ENCODE results near the gene PIK3IP1.

The PIK3IP1 gene

DNA sequence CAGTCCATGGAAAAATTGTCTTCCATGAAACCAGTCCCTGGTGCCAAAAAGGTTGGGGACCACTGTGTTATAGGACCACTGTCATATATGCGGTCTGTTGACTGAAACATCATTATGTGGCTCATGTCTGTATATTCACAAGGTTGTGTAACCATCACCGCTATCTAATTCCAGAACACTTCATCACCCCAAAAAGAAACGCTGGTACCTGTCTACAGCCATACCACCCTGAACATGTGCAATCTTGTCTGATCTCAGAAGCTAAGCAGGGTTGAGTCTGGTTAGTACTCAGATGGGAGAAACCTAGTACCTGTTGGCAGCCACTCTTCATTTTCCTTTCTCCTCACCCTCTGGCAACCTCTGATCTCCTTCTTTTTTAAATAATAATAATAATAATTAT, 12.9 kb upstream of the PIK3IP1 start:
- DNase-seq, result no peak

DNA sequence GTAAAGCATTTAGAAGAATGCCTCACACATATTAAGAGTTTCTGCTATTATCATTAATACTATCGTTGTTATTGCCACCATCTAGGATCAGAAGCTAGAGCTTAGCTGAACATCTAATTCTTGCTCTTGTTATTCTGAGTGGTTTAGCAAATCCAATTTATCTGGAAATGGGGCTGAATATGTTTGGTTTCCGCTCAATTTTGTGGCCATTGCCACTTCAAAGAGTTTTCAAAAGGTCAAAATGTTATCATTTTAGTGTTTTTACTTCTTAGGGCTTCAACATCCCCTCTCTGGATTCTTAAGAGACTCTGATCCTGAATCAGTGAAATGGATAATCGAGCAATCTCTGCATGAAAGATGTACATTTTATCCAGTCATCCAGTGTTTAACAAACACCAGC, 10.2 kb upstream of the PIK3IP1 start:
- no peak for DNase-seq

DNA sequence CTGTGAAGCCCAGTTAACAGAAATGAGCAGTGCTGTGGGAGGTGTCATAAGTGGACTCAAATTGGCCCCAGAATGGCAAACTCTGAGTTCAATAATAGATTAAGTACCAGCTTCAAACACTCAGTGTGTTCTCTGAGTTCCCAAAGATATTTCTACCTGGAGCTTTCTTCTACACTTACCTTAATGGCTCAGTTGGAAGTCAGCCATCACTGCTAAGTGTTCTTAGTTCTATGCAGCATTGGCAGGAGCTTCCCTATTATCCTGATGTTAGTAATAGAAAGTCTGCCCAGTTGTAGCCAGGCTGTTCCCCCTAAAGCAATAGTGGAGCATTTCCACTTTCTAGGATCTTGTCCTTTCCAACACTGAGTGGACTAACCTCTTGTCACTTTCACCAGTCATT, 9.7 kb upstream of the PIK3IP1 start:
- no peak for DNase-seq

DNA sequence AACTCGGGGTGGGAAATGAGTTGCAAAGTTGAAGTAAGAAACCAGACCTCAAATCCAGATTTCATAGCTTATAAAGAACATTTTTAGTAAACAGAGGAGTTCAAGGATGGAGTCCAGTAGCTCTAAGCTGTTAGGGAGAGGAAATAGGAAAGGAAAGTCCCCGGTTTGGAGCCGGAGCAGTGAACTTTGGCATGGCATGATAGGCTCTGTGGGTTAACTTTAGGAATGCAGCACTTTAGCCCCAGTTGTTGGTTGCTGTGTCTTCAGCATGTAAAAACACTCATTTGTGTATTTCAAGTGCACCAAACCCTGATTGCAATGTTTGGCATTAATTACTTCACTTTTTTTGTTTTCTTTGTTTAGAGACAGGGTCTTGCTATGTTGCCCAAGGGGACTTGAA, 8.6 kb upstream of the PIK3IP1 start:
- no peak for DNase-seq

DNA sequence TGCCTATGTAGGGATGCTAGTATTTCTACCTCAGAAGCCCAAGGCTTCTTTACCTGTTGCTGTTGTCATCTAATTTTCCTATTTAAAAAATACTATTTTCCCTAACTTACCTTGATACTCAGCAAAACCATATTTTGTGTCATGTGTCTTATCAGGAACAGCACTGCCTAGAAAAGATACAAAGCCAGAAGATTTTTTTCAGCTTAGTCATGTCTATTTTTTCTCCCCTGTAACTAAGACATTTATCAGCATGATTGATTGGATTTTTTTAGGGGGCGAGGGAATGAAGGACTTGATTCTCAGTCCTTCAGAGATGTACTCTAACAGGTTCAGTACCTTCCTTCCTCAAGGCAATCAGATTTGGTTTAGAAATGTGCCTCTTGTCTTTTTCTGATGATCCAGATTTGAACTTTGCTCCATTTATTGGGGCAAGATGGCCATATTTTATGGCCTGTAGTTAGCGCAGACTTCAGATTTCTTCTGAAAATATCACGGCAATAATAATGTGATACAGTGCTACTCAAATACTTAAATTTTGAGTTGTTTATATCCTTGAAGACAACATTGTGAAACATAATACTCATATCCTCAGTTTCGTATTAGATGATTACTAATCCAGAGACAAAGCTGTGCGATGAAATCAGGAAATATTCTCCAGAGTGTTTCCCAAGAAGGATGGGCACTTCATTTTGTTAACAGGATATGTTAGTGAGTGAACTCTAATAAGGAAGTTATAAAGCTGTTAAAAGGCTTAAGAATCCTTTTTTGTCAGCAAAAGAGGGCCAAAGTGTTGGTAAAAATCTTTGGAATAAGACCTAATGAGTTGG, 3.8 kb upstream of the PIK3IP1 start:
- DNase-seq, result peak; percentile 20

DNA sequence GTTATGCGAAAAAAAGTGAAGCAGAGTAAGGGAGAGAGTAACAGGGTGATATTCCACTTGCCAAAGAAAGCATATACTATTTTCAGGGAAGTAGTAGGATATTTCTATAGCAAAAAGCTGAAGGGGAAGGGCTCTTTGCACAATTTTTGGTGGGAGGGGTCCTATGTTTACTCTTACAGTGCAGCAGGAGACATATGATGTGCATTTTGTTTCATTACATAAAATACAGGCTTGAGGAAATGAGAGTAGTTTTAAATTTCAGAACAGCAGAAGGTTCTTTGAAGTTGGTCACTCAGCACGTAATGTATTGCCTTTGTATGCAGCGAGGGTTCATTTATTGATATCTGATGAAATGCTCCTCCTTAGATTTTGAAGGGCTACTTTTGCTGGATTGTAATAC, 3.1 kb upstream of the PIK3IP1 start:
- no peak for DNase-seq

DNA sequence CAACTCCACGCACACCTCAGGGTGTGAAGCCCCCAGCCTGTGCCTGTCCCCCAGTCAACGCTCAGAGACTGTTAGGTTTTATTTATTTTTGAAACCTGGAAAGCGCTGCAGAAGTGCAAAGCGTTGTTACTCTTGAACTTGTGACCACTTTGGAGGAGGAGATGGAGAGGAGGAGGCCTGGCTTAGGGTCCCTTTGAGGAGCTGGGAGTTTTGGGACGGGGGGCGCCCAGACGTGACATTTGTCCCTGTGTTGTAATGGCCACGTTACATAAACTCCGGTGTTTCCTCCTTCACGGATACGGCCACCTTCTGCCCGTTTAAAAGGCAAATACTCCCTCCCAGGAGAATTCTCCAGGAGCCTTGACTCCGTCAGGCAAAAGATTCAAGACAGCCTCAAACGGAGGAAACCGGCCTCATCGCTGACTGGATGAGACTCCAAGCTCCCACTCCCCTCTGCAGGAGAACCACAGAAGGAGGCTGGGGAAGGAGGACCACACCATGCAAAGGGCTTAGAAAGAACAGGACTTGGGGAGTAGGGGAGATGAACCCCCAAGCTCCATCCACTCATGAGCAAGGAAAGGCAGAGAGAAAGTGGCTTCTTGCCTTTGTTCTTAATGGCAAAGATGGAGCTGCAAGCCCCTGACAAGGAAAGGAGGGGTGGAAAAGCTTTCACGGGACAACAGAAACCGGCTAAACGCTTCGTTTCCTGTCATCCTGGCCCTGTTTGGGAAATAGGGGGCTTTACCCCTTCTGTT, 630 bp downstream of the PIK3IP1 start:
- peak; percentile 14 for DNase-seq

DNA sequence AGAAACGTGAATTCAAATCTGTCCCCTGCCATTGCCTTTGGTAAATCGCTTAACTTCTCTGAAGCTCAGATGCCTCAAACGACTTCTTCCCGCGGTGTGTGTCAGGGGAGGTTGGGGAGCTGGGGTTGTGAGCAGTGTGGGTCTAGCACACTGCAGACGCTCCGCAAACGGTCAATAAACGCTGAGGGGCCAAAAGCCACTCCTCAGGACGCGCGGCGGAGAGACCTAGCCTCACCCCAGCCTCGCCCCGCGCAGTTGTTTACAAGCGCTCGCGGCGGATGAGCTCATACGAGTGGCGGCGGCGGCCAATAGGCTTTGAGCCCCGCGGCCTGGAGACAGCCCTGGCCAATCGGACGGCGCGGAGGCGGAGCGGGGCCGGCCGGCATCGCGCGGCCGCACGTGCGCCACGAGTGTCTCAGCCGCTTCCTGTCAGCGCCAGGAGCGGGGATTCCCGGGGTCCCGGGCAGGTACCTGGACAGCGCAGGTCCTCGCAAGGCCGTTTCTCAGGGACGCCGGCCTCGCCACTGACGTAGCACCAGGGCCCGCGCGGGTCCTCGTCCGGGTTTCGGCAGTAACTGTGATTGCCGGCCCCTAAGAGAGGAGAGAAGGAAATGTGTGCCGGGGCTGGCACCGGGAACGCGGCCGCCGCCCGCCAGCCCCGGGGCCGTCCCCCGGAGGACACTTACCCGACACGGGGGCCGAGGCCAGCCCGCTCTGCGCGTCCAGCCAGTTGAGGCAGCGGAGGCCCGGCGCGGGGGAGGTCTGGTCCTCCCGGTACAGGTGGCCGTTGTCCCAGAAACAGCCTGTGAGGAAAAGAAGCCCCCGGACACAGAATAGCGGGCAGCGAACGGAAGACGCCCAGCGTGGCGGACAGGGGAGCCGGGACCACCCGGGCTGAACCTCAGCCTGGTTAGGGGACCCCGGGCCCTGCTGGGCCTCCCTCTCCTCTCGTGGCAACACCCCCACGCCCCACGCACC, 1.5 kb downstream of the PIK3IP1 start:
- DNase-seq, result peak; percentile 80

DNA sequence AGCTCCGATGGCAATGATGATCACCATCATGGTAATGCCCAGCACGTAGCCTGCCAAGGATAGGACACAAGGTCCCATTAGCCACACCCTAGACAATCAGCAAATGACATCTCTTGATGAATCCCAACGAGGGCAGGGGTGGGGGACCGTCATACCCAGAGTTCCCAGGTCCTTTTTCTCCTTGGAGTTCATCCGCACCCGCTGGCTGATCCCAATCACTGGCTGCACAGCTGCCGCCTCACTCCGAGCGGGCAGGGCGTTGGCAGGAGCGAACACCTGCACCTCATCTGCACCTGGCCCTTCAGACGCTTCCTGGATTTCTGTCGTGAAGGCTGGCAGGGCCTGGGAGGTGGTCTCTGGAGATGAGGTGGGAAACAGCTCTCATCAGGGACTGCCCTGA, 2.9 kb downstream of the PIK3IP1 start:
- no peak for DNase-seq

DNA sequence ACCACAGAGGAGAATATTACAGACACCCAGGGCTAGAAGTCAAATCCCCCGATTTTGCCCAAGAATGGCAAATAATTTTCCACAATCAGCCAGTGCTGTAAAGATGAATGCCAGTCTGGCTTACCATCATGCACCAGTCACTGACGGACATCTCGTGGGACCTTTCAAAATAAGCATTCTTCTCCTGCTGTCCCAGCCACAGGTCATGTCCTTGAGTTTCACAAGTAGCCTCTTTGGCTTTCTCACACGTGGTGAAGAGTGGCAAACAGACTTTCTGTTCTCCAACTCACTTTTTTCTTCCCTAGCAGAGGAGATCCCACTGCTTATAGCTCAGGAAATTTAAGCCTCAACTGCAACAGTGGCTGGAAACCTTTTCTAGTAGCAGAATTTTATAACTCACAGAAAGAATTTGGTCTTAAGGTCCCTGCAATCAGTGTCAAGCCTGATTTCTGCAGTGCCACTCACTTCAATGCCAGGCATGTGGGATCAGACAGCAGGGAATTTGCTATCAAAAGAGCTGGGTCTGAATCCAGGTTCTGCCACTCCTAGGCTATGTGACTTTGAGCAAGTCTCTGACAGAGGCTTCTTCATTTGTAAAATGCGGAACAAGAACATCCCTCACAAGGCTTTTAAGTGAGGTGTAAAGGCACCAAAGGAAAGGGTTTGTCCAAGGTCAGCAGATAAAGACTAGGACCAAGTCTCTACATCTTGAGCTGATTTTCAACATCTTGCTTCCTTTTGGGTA, 3.6 kb downstream of the PIK3IP1 start:
- DNase-seq, result no peak

DNA sequence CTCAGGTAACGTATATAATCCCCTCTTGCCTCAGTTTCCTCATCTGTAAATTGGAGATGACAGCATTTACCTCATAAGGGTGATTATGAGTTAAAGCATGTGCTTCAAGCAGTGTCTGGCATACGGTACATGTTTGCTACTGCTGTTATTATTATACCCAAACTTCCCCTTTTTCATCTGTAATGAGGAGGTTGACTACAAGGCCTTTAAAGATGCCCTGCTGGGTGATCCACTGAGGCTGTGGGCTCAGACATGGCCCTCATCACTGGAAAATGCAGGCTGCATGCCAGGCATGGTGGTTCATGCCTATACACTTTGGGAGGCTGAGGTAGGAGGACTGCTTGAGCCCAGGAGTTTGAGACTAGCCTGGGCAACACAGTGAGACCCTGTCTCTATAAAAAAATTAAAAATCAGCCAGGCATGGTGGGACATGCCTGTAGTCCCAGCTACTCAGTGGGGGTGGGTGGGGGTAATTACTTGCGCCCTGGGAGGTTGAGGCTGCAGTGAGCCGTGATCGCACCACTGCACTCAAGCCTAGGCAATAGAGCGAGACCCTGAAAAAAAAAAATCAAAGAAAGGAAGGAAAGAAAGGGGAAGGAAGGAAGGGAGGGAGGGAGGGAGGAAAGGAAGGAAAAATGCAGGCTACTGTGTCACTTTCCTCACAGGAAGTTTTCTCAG, 4.3 kb downstream of the PIK3IP1 start:
- DNase-seq, result no peak

DNA sequence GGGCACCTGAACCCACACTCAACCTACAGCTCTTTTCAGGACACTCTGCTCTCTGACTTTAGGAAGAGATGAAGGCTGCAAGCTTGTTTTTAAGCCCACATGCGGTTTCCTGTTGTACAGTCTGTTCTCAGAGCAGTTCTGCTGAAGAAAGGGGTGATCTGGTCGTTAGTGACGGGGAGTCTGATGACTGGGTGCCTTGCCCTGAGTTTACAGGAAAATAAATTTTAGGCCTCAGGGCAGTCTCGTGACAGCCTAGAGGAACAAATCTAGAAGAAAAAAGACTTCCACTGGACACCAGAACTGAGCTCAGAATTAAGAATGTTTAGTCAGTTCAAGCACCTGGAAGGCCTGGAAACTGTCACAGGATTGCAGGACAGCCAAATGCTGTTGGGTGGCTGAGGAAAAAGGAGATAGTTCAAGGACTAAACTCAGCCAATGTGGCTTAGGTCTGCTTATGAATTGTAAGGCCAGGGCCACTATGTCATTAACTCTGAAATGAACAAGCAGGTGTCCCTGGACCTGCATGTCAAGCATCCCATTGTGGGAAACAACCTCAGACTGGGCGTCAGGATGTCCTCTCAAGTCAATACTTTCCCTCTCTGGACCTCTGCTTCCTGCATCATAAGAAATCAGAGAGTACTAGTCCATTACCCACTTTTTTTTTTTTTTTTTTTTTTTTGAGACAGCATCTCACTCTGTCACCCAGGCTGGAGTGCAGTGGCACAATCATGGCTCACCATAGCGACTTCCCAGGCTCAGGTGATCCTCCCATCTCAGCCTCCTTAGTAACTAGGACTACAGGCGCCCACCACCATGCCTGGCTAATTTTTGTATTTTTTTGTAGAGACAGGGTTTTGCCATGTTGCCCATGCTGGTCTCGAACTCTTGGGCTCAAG, 5.7 kb downstream of the PIK3IP1 start:
- no peak for DNase-seq

DNA sequence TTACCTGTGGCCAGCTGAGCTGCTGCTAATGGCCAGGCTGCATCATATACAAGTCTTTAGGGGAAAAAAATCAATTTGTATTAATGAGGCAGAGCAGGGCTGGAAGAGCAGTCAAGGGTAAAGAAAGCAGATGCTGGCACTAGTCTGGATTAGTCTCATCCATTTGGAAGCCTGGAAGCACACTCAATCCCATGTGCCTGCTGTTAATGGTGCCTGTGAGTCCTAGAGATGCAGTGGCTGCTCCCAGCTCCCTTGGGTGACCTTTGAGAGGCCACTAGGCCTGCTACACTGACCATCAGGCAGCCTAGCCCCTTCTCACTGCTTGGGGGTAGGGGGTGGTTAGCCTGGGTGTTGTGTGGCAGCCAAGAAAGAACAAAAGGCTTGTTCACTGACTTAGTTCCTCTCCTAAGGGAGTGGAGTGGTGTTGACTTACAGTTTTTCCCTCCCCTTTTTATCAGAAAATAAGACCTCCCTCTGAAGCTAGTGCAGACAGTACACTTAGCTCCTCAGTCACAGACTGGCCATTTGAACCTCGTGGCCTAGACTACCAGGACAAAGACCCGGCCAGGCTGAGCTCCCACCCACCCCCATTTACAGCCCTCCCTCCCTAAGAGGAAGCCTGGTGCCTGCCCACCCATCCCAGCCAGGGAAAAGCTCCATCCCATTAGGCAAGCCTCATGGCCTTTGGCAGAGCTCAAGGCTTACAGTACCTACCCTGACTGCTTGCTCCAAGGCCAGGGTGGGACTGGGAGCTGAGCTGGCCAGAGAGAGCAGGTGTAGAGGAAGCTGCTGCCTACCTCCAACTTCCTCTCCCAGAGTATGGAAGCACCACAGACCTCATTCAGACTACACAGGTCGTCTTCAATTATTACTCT, 7.8 kb downstream of the PIK3IP1 start:
- no peak for DNase-seq

DNA sequence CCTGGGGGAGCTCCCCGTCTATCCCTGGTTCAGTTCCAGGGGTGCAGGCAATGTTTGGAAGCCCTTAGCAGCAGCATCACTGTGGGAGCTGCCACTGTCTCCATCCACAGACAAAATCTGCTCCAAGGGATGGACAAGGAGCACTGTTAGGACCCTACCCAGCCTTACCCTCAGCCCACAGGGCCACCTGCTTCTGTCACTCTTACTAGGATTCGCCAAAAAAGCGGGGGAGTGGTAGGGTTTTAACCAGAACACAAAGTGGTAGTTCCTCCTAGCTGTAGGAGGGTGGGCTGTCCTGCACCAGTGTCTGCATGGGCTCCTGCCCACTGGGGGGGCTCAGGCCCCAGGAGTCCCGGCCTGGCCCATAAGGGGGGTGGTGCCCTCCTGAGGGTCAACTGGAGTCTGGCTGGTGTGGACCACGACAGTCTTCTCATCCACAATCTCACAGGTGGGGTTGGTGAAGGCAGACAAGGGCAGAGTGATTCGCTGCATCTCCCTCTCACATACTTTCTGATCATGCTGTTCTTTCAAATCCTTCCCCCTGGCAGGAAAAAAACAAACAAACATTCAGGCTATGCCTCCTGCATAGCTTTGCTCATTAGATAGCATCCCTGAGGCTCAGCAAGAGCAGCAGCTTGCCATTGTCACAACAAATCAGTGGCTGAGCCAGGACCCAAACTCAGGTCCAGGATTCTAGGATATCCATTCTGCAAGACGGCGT, 9.4 kb downstream of the PIK3IP1 start:
- no peak for DNase-seq

DNA sequence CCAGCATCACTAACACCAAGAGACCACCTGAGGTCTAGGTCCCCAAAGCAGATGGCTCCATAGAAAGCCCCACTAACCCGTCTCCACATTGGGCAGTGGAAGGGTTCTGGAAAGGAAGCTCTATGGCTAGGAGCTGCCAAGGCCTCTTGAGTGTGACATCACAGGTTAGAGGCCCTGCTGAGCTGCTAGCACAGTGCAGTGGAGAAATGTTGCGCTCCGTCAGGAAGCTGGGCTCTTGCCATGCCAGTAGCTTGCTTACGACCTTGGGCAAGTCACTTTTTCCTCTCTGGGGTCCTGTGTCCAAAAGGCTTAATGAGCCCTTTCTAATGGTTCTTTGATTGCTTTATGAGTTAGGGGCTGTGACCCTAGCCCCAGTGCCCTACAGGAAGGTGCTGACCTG, 10.6 kb downstream of the PIK3IP1 start:
- no peak for DNase-seq

DNA sequence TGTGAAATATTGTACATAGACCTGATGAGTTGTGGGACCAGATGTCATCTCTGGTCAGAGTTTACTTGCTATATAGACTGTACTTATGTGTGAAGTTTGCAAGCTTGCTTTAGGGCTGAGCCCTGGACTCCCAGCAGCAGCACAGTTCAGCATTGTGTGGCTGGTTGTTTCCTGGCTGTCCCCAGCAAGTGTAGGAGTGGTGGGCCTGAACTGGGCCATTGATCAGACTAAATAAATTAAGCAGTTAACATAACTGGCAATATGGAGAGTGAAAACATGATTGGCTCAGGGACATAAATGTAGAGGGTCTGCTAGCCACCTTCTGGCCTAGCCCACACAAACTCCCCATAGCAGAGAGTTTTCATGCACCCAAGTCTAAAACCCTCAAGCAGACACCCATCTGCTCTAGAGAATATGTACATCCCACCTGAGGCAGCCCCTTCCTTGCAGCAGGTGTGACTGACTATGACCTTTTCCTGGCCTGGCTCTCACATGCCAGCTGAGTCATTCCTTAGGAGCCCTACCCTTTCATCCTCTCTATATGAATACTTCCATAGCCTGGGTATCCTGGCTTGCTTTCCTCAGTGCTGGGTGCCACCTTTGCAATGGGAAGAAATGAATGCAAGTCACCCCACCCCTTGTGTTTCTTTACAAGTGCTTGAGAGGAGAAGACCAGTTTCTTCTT, 12.3 kb downstream of the PIK3IP1 start:
- no peak for DNase-seq

DNA sequence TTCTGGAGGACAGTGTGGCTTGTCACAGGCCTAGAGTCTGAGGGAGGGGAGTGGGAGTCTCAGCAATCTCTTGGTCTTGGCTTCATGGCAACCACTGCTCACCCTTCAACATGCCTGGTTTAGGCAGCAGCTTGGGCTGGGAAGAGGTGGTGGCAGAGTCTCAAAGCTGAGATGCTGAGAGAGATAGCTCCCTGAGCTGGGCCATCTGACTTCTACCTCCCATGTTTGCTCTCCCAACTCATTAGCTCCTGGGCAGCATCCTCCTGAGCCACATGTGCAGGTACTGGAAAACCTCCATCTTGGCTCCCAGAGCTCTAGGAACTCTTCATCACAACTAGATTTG, 13.0 kb downstream of the PIK3IP1 start:
- DNase-seq, result no peak

DNA sequence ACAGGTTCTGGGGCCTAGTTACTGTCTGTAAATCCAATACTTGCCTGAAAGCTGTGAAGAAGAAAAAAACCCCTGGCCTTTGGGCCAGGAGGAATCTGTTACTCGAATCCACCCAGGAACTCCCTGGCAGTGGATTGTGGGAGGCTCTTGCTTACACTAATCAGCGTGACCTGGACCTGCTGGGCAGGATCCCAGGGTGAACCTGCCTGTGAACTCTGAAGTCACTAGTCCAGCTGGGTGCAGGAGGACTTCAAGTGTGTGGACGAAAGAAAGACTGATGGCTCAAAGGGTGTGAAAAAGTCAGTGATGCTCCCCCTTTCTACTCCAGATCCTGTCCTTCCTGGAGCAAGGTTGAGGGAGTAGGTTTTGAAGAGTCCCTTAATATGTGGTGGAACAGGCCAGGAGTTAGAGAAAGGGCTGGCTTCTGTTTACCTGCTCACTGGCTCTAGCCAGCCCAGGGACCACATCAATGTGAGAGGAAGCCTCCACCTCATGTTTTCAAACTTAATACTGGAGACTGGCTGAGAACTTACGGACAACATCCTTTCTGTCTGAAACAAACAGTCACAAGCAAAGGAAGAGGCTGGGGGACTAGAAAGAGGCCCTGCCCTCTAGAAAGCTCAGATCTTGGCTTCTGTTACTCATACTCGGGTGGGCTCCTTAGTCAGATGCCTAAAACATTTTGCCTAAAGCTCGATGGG, 13.5 kb downstream of the PIK3IP1 start:
- no peak for DNase-seq
